M059J (cell line): ENCODE results near the gene ZNF860. TPM values are rescaled to one million over a fixed set of nuclear protein-coding genes. Genes with fewer than 3 reads are reported as not detected.
"Not testable (repeated sequence)": the region's sequence is repeated elsewhere in the genome, so short reads cannot be mapped to it uniquely, and the experiment has no call there.

ENCODE experiments used
- DNase-seq: peaks from one replicate; pipeline ENCODE4 v3.0.0-alpha.2; 2012; ENCODE audit warnings: low read depth
- total RNA-seq: library from RNA; depleted of rRNA; stranded (reverse); fragments of >200 nt; shearing (Covaris generic); gene quantifications from 2 replicates; pipeline ENCODE4 v1.2.3, GENCODE V29; 2014

ZNF860 gene
- total RNA-seq, 1 experiment from 2014 or later: 0.25 TPM

DNA sequence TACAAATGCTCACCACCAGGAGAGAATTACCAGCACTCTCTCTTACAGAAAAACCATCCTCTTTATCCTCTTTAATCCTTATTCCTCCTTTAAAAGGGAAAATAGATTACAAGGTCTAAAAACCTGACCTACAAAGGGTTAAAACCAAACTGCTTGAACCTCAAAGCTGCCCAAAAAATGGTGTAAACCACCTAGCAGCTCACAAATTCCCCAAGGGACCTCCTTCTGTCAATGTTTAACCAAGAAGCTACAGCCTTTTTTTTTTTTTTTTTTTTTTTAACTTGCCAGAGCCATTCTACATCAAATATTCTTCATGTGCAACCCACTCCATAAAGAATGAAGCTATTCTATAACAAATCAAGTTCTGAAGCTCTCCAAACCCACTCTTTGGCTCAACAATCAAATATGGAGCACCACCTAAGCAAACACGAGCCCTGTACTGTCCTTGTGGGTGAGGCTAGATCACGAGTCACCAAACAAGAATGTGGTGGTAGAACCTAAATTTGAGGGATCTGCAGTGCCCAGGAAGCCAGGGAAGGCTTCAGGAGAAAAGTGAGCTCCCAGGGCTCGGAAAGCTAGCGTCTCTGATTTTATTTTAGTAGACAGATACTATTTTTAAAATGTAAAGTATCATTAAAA is 20.6 kb upstream of the ZNF860 start:
- peak; percentile 80 for DNase-seq

DNA sequence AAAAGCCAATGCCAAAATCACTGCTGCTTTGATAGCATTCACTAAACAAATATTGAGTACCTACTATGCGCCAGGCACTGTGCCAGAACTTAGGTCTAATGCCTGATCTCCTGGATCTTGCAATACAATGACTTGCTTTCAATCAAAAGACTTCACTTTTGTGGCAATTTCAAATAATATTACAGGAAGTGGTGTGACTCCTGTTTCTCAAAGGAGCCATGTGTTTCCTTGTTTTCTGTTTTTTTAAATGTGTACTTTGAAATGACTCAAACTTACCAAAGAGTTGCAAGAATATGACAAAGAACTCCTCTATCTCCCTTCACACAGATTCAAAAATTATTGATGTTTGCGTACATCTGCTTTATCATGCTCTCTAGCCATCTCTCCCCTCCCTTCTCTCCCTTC is 18.7 kb upstream of the ZNF860 start:
- no peak for DNase-seq

DNA sequence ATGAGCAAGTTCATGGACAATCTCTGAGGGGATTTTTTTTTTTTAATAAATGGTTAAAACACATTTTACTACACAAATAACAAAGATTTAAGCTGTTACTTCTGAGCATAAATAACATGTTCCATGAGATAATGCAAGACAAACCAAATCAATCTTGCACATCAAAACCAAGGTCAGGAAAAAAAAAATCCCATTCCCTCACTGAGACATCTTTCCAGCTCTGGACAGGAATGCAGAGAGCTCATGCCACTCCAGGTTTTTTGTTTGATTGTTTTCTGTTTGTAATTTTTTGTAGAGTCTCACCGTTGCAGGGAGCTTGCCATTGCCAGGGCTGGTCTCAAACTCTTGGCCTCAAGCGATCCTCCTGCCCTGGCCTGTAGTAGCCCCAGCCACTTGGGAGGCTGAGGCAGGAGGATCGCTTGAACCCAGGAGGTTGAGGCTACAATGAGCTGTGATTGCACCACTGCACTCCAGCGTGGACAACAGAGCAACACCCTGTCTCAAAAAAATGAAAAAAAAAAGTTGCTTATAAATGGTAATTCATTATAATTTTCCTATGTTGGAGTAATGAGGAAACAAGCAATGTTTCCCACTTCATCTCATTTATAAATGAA is 14.5 kb upstream of the ZNF860 start:
- no peak for DNase-seq

GRCh38 chr3:31967592-31967991 is 14.0 kb upstream of the ZNF860 start:
- DNase-seq: no peak

DNA sequence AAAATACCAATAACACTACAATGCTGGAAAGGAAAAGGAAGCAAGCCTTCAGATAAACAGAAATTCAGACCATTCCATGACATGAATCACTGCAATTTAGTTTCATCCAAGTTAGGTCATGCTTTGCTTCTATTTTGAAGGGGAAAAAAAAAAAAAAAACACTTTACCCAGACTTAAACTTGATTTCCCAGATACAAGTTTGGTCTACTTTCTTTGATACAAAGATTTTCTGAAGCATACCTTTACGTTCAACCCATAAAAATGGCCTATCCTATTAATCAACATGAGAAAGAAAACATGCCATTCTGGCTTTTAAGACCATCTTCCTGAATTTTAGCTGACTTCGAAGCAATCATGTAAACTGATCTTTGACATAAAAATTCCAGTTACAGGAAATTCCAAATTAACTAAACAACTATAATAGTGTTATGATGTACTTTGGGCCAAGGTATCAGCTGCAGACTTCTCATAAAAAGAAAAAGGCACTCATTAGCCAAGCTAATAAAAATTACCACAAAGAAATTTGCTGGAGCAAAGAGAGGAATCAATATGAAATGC is 13.1 kb upstream of the ZNF860 start:
- DNase-seq: peak; percentile 71

DNA sequence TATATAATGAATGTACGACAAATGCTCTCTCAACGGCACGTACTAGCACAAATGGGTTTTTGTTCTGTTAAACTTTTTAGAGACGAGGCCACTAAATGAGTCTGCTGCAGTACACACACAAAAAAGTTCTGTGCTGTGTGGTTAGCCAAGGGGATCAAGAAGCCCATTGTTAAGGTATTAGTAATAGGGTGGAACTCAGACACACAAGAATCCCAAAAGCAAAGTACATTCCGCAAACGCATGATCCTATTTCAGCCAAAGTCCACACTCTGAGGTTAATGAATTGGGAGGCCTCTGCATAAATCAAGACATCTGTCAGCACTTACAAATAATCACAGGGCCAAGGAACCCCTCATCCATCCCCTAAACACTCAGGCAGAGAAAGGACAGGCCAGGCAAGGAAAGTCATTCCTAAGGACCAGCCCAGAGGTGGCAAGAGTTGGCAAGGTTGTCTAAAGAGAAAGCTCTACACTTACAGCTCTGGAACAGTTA is 12.6 kb upstream of the ZNF860 start:
- peak; percentile 98 for DNase-seq

DNA sequence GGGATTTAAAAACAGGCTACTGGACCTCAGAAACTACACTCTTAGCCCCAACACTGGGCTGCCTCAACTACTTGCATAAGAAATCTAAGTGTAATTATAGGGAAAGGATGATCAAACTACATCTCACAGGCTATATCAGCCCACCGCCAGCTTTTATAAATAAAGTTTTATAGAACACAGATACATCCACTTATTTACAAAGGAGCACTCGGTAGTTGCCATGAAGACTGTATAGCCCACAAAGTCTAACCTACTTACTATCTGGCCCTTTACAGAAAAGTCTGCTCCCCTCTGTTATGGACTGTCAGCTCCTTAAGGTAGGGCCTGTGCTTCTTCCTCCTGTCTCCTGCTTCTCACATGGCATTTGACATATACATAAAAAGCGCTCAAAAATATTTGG is 9.9 kb upstream of the ZNF860 start:
- DNase-seq: no peak

- no peak for DNase-seq
Observed at GRCh38 chr3:31973081-31973480, 8.5 kb upstream of the ZNF860 start.

GRCh38 chr3:31973837-31974236 is 7.7 kb upstream of the ZNF860 start:
- DNase-seq: no peak

DNA sequence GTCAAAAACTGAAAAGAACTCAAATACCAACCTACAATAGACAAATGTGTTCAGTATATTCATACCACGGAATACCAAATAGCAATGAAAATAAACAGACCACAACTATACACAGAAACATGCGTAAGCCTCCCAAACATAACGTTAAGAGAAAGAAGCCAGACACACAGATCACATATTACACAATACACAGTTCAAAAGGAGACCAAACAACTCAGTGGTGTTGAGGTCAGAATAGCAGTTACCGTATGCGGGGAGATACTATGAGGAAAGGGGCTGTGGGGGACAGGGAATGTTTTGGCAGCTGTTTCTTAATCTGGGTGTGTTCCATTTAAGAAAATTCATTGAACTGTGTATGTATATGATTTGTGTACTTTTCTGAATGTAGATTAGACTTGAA is 7.1 kb upstream of the ZNF860 start:
- DNase-seq: no peak

DNA sequence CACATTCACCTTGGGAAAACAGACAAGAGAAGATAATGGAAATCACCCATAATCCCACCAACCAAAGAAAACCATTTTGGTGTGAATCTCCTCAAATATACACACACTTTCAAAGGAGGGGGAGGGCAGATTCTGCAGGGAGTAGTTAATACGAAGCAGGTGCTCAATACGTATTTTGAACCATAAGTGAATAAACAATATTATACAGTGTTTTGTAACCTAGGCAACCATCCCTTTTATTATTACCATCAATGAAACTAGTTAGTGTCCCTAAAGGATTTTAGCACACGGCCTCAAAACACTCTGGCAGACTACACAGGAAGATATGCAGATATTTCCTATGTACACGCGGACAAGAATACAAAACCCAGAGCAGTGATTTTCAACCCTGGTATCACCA is 6.6 kb upstream of the ZNF860 start:
- DNase-seq: no peak

DNA sequence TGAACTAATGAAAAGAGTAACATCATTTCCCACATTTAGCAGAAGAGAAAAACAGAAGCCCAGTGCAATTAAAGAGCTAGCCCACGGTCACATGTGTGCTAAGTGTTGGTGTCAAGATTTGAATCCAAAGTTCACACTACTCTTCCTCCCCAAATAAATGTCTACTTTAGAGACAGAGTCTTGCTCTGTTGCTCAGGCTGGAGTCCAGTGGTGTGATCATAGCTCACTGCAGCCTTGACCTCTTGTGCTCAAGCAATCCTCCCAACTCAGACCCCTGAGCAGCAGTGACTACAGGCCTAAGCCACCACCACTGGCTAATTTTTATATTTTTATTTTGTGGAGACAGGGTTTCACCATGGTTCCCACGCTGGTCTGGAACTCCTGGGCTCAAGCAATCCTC is 5.2 kb upstream of the ZNF860 start:
- DNase-seq: no peak

- DNase-seq: no peak
Observed at GRCh38 chr3:31977736-31978135, 3.8 kb upstream of the ZNF860 start.

GRCh38 chr3:31978553-31978952 is 3.0 kb upstream of the ZNF860 start:
- no peak for DNase-seq

GRCh38 chr3:31979001-31979697 is 2.4 kb upstream of the ZNF860 start:
- DNase-seq: no peak

- DNase-seq: peak; percentile 57
Observed at GRCh38 chr3:31980530-31981205, 882 bp upstream of the ZNF860 start.

DNA sequence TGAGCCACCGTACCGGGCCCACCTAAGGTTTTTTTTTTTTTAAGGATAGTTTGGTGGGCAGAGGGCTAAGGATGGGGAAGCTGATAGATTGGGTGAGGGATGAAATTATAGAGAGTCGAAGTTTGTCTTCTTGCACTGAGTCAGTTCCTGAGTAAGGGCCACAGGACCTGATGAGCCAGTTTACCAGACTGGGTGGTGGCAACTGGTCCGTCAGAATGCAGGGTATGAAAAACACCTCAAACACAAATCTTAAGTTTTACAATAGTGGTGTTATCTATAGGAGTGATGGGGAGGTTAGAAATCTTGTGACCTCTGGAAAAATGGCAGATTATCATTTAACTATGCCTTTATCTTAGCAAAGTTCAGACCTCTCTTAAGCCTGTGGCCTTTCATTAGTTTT is 2.8 kb downstream of the ZNF860 start:
- DNase-seq: no peak

GRCh38 chr3:31985831-31986230 is 4.3 kb downstream of the ZNF860 start:
- no peak for DNase-seq

GRCh38 chr3:31988271-31988670 is 6.7 kb downstream of the ZNF860 start:
- DNase-seq: no peak

GRCh38 chr3:31992995-31993394 is 11.4 kb downstream of the ZNF860 start:
- DNase-seq: not testable (repeated sequence)

GRCh38 chr3:31993843-31994242 is 12.3 kb downstream of the ZNF860 start:
- no peak for DNase-seq

DNA sequence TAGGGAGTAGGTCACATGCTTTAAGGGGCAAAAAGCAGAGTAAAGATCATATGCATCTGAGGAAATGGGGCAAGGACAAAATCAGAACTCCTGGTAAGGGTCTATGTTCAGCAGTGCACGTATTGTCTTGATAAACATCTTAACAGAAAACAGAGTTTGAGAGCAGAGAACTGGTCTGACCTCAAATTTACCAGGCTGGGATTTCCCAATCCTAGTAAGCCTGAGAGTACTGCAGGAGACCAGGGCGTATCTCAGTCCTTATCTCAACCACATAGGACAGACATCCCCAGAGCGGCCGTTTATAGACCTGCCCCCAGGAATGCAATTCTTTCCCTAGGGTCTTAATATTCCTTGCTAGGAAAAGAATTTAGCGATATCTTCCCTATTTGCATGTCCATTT is 13.5 kb downstream of the ZNF860 start:
- not testable (repeated sequence) for DNase-seq
